Stomach smooth muscle (tissue), 2 donors: ENCODE results near the gene HSF2BP.
A peak's percentile ranks its signal among the peaks of the same experiment; 100 is the strongest.
"Not testable (repeated sequence)": the region's sequence is repeated elsewhere in the genome, so short reads cannot be mapped to it uniquely, and the experiment has no call there.

ENCODE experiments used
- H3K27ac ChIP-seq: one replicate; pipeline ENCODE4 v1.7.0; 2013; ENCODE audit warnings: mild to moderate bottlenecking, low read length, inconsistent platforms
- H3K27me3 ChIP-seq, 2 donors: one replicate each; pipeline ENCODE4 v1.7.0; 2013; ENCODE audit warnings: low read length in 2 of 2; ENCODE audit not compliant: insufficient read depth in 2 of 2, control insufficient read depth in 1 of 2
- H3K36me3 ChIP-seq, 2 donors: one replicate each; pipeline ENCODE4 v1.7.0; 2013; ENCODE audit warnings: low read length in 2 of 2; ENCODE audit not compliant: control insufficient read depth in 2 of 2, insufficient read depth in 2 of 2
- H3K4me1 ChIP-seq: one replicate; pipeline ENCODE4 v1.7.0; 2013; ENCODE audit warnings: low read length; ENCODE audit not compliant: control insufficient read depth, insufficient read depth
- H3K4me3 ChIP-seq, 2 donors: one replicate each; pipeline ENCODE4 v1.7.0; 2013; ENCODE audit warnings: low read length in 2 of 2
- H3K9ac ChIP-seq, 2 donors: one replicate each; pipeline ENCODE4 v1.7.0; 2013; ENCODE audit warnings: low read length in 2 of 2, mild to moderate bottlenecking in 1 of 2
- H3K9me3 ChIP-seq, 2 donors: one replicate each; pipeline ENCODE4 v1.7.0; 2013; ENCODE audit warnings: low read length in 2 of 2; ENCODE audit not compliant: control insufficient read depth in 2 of 2
- donor health status: healthy.
- donor health status: Pancreatic carcinoma.

The HSF2BP gene

DNA sequence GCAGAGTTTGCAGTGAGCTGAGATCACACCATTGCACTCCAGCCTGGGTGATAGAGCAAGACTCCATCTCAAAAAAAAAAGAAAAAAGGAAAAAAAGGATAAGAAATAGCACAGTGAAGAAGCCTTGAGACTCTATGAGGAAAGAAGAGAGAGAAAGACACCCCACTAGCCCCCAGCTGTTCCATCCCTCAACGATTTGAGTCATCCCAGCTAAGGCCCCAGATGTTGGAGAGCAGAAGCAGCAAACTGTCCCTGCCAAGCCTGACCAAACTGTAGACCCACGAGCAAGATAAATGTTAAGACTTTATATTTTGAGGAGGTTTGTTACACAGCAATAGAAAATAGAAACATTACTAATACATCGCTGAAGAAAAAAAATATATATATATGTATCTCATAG lies 42.4 kb downstream of the HSF2BP start:
- not testable (repeated sequence) for H3K9ac ChIP-seq, H3K27ac ChIP-seq, H3K4me1 ChIP-seq, H3K27me3 ChIP-seq, H3K4me3 ChIP-seq, H3K36me3 ChIP-seq
- peaks cover 0 to 12% of the 10 kb centered on the region in 2 donors for H3K9me3 ChIP-seq

DNA sequence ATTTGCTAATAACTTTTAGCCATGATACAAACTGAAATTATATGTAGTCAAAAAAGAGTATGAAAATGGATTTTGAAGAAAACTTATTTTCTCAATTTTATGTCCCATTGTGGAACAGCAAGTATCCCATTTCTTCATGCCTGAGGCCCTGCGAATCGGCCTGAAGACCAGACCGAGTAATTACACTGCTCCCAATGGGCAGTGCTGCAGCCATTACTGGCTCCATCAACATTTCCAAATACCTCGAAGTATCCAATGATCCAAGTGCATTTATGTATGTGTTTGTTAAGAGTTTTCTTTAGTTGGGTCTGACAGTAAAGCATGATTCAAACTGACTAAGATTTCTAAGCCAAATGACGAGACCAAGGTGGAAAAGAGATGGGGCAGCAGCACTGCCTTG lies 44.4 kb downstream of the HSF2BP start:
- Histone ChIP-seq H3K4me1 (peaks cover 4% of the 10 kb centered on the region), H3K9ac (no peak overlapping the region), H3K27ac (no peak overlapping the region), H3K9me3 (peaks cover 0 to 4% of the 10 kb centered on the region in 2 donors), H3K27me3 (no peaks in the 10 kb centered on the region), H3K36me3 (no peaks in the 10 kb centered on the region), H3K4me3 (no peak overlapping the region)

DNA sequence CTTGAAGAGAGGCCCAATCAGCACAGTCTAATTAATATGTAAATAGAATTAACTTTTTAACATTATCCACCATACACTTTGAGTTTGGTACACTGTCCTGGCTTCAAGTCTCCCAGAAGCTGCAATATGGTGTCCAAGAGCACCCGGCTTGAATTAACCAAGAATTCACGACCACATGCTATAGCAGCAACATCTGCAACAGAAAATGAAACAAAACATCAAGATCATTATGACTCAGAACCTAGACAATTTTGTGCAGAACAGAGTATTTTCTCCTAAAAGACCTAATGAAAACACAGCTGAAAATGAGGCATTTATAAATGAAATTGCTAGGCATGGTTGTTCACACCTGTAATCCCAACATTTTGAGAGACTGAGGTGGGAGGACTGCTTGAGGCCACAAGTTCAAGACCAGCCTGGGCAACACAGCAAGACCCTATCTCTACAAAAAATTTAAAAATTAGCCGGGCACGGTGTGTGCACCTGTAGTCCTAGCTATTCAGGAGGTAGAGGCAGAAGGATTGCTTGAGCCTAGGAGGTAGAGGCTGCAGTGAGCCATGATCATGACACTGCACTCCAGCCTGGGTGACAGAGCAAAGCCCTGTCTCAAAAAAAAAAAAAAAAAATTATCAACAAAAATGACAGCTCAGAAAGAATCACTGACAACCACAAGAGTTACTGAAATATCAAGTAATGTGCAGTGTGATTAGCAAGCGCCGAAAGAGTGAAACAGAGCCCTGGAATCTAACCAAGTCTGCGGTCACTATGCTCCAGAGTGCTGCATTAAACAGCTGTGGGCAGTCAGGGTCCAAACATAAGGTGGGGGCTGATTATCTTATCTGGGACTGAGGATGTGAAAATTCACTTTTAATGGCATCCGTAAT lies 45.3 kb downstream of the HSF2BP start:
- no peaks in the 10 kb centered on the region for H3K27me3 ChIP-seq
- peaks cover 7% of the 10 kb centered on the region for H3K4me1 ChIP-seq
- H3K9ac ChIP-seq = no peak overlapping the region
- H3K27ac ChIP-seq = no peak overlapping the region
- H3K9me3 ChIP-seq = no peaks in the 10 kb centered on the region
- no peak overlapping the region for H3K4me3 ChIP-seq
- no peaks in the 10 kb centered on the region for H3K36me3 ChIP-seq

DNA sequence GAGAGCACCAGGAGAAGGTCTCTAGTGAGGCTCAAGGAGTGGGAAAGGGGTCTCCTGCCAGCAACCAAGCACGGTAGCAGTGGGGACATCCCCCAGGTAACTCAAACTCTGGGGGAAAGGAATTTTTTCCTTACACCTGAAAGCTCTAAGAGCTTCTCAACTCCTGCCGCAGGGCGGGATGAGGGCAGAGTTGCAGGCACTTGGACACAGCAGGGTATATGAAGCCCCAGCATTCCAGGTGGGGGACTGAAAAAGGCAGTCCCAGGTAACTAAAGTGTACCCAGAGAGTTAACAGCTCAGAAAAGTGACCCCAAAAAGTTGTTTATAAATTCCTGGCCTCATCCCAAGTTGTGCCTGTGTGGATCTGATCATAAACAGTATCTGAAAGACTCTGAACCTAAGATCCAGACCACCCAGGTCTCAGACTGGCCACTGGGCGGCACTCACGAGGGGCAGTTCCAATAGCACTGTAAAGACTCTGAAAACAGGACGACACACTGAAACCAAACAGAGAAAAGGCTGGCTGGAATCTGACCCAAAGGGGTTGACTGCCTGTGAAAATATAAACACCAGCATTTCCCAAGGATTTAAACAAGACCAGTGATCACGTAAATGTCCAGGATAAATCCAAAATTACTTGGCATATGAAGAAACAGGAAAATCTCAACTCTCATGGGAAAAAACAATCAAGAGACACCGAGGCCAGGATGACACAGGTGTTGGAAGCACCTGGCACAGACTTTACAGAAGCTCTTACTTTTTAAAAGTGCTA lies 47.5 kb downstream of the HSF2BP start:
- no peak overlapping the region for H3K27ac ChIP-seq
- no peak overlapping the region for H3K4me3 ChIP-seq
- no peaks in the 10 kb centered on the region for H3K9me3 ChIP-seq
- H3K9ac ChIP-seq = peak overlapping the region in 1 of 2 donors; percentile 42
- H3K36me3 ChIP-seq = no peaks in the 10 kb centered on the region
- H3K4me1 ChIP-seq = peaks cover 7% of the 10 kb centered on the region
- H3K27me3 ChIP-seq = no peaks in the 10 kb centered on the region

DNA sequence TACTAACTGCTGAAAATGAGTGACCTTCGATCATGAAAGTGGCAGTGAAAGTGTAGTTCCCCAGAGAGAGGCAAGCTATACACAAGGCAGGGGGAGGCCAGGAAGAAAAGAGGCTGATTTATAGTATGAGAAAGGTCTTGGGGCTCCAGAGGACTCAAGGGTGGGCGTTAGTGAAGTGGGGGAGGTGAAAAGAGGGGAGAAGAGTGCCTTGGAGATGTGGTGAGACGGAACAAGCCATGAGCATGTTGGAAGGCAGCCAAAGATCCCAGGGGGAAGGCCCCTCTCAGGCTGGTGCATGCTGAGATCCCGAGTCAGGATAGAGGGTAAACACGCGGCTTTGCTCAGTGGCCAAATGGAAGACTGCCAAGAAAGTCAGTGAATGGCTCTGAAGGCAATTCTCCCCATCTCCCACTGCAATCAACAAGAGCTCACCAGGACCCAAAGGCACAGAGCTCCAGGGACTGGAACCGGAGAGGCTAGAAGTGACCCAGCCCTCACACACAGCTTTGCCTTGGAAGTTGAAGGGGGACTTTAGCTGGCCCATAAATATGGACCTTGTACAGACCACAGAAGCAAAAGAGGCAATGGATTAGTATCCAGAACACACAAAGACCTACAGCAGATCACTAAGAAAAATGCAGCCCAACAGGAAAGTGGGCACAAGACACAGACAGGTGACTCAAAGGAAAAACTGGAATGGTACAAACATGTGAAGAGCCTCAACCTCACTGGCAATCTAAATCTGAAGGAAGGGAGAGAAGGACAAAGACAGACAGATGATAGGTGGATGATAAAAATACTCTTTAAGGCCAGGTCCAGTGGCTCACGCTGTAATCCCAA lies 49.6 kb downstream of the HSF2BP start:
- Histone ChIP-seq H3K27me3 (no peaks in the 10 kb centered on the region), H3K27ac (no peak overlapping the region), H3K9ac (no peak overlapping the region), H3K4me1 (peaks cover 7% of the 10 kb centered on the region), H3K4me3 (no peak overlapping the region), H3K36me3 (no peaks in the 10 kb centered on the region), H3K9me3 (no peaks in the 10 kb centered on the region)

DNA sequence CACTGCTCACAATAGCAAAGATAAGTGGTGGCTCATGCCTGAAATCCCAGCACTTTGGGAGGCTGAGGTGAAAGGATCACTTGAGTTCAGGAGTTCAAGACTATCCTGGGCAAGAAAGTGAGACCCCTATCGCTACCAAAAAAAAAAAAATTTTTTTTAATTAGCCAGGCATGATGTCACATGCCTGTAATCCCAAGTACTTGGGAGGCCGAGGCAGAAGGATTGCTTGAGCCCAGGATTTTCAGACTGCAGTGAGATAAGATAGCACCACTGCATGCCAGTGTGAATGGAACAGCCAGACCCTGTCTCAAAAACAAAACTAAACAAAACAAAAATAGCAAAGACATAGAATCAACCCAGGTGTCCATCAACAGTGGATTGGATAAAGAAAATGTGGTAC lies 50.6 kb downstream of the HSF2BP start:
- Histone ChIP-seq H3K27ac (no peak overlapping the region), H3K36me3 (no peaks in the 10 kb centered on the region), H3K27me3 (no peaks in the 10 kb centered on the region), H3K4me3 (no peak overlapping the region), H3K4me1 (peaks cover 7% of the 10 kb centered on the region), H3K9me3 (no peaks in the 10 kb centered on the region), H3K9ac (no peak overlapping the region)

DNA sequence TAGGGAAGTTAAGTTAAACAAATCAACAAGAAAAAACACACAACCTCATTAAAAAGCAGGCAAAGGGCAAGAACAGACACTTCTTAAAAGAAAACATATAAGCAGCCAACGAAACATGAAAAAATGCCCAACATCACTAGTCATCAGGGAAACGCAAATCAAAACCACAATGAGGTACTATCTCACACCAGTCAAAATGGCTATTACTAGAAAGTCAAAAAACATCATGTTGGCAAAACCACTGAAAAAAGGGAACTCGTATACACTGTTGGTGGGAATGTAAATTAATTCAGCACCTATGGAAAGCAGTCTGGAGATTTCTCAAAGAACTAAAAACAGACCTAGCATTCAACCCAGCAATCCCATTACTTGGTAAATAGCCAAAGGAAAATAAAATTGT lies 51.1 kb downstream of the HSF2BP start:
- H3K36me3 ChIP-seq = no peaks in the 10 kb centered on the region
- H3K27ac ChIP-seq = no peak overlapping the region
- H3K4me1 ChIP-seq = peaks cover 7% of the 10 kb centered on the region
- no peak overlapping the region for H3K9ac ChIP-seq
- H3K27me3 ChIP-seq = no peaks in the 10 kb centered on the region
- no peak overlapping the region for H3K4me3 ChIP-seq
- no peaks in the 10 kb centered on the region for H3K9me3 ChIP-seq

DNA sequence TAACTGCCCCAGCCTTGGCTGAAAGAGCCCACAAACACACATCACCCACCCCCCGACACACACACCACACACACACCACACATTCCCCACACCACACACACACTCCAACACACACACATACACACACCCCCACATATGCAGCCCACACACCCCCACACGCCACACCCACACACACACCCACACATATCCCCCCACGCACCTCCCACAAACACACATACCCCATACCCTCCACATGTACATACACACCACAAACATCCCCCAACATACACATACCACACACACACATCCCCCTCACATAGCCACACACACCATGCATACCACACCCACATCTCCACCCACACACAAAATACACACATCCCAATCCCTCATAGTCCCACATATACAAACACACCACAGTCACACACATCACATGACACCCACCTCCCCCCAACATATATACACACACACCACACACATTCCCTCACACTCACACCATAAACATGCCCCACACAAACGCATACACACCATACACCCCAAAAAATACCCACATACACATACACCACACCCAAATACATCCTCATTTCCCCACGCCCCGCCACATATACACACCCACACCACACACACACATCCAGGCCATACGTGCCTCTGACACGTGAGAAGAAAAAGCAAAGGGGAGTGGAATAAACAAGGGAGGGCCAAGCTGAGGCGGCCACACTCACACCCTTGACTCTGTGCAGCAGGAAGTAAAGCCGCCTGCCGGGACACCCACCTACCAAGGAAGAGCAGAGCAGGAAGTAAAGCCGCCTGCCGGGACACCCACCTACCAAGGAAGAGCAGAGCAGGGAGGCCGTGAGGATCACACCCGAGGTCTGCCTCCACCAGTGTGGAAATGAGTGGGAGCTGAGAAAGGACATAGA lies 53.7 kb downstream of the HSF2BP start:
- H3K9me3 ChIP-seq = no peaks in the 10 kb centered on the region
- H3K27ac ChIP-seq = no peak overlapping the region
- no peak overlapping the region for H3K4me3 ChIP-seq
- H3K9ac ChIP-seq = no peak overlapping the region
- H3K36me3 ChIP-seq = no peaks in the 10 kb centered on the region
- H3K4me1 ChIP-seq = peaks cover 5% of the 10 kb centered on the region
- no peaks in the 10 kb centered on the region for H3K27me3 ChIP-seq

DNA sequence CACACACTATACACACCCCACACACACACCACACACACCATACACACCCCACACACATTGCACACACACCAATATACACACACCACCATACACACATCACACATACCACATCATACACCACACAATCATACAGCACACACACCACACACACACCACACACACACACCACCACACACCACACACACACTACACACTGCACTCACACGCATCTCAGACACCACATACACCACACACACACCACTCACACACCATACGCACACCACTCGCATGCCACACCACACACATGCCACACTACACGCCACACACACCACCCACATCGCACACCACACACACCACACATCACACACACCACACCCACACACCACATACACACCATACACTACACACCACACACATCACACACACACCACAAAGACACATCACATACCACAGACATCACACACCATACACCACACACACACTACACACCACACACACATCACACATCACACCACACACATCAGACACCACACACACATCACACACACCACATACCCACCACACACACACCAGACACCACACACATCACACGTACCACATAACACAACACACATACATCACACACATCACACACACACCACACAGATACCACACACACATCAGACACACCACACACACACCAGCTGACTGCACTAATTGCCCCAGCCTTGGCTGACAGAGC lies 54.6 kb downstream of the HSF2BP start:
- Histone ChIP-seq H3K4me3 (no peak overlapping the region), H3K27me3 (no peaks in the 10 kb centered on the region), H3K27ac (no peak overlapping the region), H3K9me3 (no peaks in the 10 kb centered on the region), H3K9ac (no peak overlapping the region), H3K36me3 (no peaks in the 10 kb centered on the region), H3K4me1 (peaks cover 1% of the 10 kb centered on the region)
